IMR-90 (cell line): Measurements from ENCODE around the gene URB1. TPM values are rescaled to one million over a fixed set of nuclear protein-coding genes. Genes with fewer than 3 reads are reported as not detected.
"Not testable (repeated sequence)": the region's sequence is repeated elsewhere in the genome, so short reads cannot be mapped to it uniquely, and the experiment has no call there.

ENCODE experiments used
- ATAC-seq: fragments of 200-7000 bp; cut with Tn5 transposase; 2 replicates; pipeline ENCODE4 v1.9.1; 2020; ENCODE audit warnings: low read depth, mild to moderate bottlenecking, moderate library complexity
- BruUV-seq: library from RNA; stranded (reverse); fragments of 400-500 nt; replicated peaks from 2 replicates; lab custom pipeline; 2021; lab: Mats Ljungman, UMichigan
- CTCF ChIA-PET: fragments of 300-600 bp; formaldehyde crosslinking; extraction: SDS; loops from one replicate; lab custom pipeline; 2021; ENCODE audit warnings: antibody characterized with exemption; lab: Yijun Ruan, JAX
- POLR2A ChIA-PET: fragments of 300-600 bp; sonication (Branson Sonifier 250); formaldehyde crosslinking; loops from one replicate; lab custom pipeline; 2022; ENCODE audit warnings: antibody characterized with exemption; ENCODE audit not compliant: unreplicated experiment; lab: Charles Lee
- DNase-seq: peaks from one replicate; pipeline ENCODE4 v3.0.0; 2013
- H2AFZ ChIP-seq: replicated peaks from 2 replicates; pipeline ENCODE3; 2013; ENCODE audit warnings: low read length, mild to moderate bottlenecking; ENCODE audit not compliant: poor library complexity
- H2AK5ac ChIP-seq: 2 replicates; pipeline ENCODE4 v1.6.1; 2013; ENCODE audit warnings: low read depth, low read length, inconsistent platforms
- H2AK9ac ChIP-seq: replicated peaks from 2 replicates; pipeline ENCODE3; 2013; ENCODE audit warnings: mild to moderate bottlenecking, low read depth, low read length, moderate library complexity; ENCODE audit not compliant: poor library complexity
- H2BK120ac ChIP-seq: 2 replicates; pipeline ENCODE4 v1.6.1; 2013; ENCODE audit warnings: low read depth, low read length, inconsistent platforms
- H2BK15ac ChIP-seq: 3 replicates; pipeline ENCODE4 v1.6.1; 2013; ENCODE audit warnings: low read depth, low read length, inconsistent platforms
- H2BK20ac ChIP-seq: 2 replicates; pipeline ENCODE4 v1.6.1; 2013; ENCODE audit warnings: low read depth, mild to moderate bottlenecking, inconsistent platforms, low read length, moderate library complexity
- H2BK5ac ChIP-seq: 2 replicates; pipeline ENCODE4 v1.6.1; 2013; ENCODE audit warnings: mild to moderate bottlenecking, low read depth, low read length, inconsistent platforms; ENCODE audit not compliant: poor library complexity, severe bottlenecking
- H3K14ac ChIP-seq: replicated peaks from 2 replicates; pipeline ENCODE4 v1.6.1; 2013; ENCODE audit warnings: low read depth, low read length, inconsistent platforms
- H3K18ac ChIP-seq: 2 replicates; pipeline ENCODE4 v1.6.1; 2013; ENCODE audit warnings: low read depth, low read length, control low read depth
- H3K23ac ChIP-seq: 2 replicates; pipeline ENCODE4 v1.6.1; 2013; ENCODE audit warnings: low read depth, low read length, inconsistent platforms
- H3K27ac ChIP-seq: 2 replicates; pipeline ENCODE4 v1.5.1; 2013; ENCODE audit warnings: mild to moderate bottlenecking, control low read depth, low read length; ENCODE audit not compliant: insufficient read depth
- H3K27me3 ChIP-seq: 2 replicates; pipeline ENCODE4 v1.6.1; 2013; ENCODE audit warnings: low read length; ENCODE audit not compliant: control insufficient read depth, insufficient read depth
- H3K36me3 ChIP-seq: 2 replicates; pipeline ENCODE4 v1.6.1; 2013; ENCODE audit warnings: low read length, mixed read lengths; ENCODE audit not compliant: control insufficient read depth, insufficient read depth
- H3K4ac ChIP-seq: 2 replicates; pipeline ENCODE4 v1.6.1; 2013; ENCODE audit warnings: low read depth, low read length, inconsistent platforms
- H3K4me1 ChIP-seq: 2 replicates; pipeline ENCODE4 v1.6.1; 2013; ENCODE audit warnings: low read length, mixed read lengths; ENCODE audit not compliant: control insufficient read depth, insufficient read depth
- H3K4me2 ChIP-seq: 2 replicates; pipeline ENCODE4 v1.6.1; 2013; ENCODE audit warnings: low read depth, mild to moderate bottlenecking, control low read depth, low read length, moderate library complexity
- H3K4me3 ChIP-seq: 2 replicates; pipeline ENCODE4 v1.5.1; 2013; ENCODE audit warnings: low read depth, mild to moderate bottlenecking, control low read depth, low read length, moderate library complexity; ENCODE audit not compliant: insufficient read depth
- H3K56ac ChIP-seq: 2 replicates; pipeline ENCODE4 v1.6.1; 2013; ENCODE audit warnings: low read length, inconsistent platforms; ENCODE audit not compliant: insufficient read depth; ENCODE audit errors: extremely low read depth
- H3K79me1 ChIP-seq, 2 experiments: 2 replicates each; pipeline ENCODE4 v1.6.1; 2013; ENCODE audit warnings: low read length in 2 of 2, inconsistent platforms in 1 of 2, low read depth in 1 of 2
- H3K9ac ChIP-seq: 2 replicates; pipeline ENCODE4 v1.6.1; 2013; ENCODE audit warnings: low read depth, low read length, control low read depth
- H3K9me1 ChIP-seq: 2 replicates; pipeline ENCODE4 v1.6.1; 2013; ENCODE audit warnings: low read length, inconsistent platforms; ENCODE audit not compliant: insufficient read depth
- H3K9me3 ChIP-seq: 2 replicates; pipeline ENCODE4 v1.6.1; 2013; ENCODE audit warnings: low read length; ENCODE audit not compliant: control insufficient read depth, insufficient read depth
- H4K20me1 ChIP-seq: 2 replicates; pipeline ENCODE4 v1.6.1; 2013; ENCODE audit warnings: low read length, inconsistent platforms; ENCODE audit not compliant: insufficient read depth
- H4K5ac ChIP-seq: 2 replicates; pipeline ENCODE4 v1.6.1; 2013; ENCODE audit warnings: mild to moderate bottlenecking, low read depth, low read length, control low read depth
- H4K8ac ChIP-seq, 2 experiments: 2 replicates each; pipeline ENCODE4 v1.6.1; 2013; ENCODE audit warnings: low read depth in 2 of 2, low read length in 2 of 2, control low read depth in 1 of 2, inconsistent platforms in 1 of 2
- H4K91ac ChIP-seq: 2 replicates; pipeline ENCODE4 v1.6.1; 2013; ENCODE audit warnings: low read depth, low read length, inconsistent platforms; ENCODE audit not compliant: insufficient read depth
- BHLHE40 ChIP-seq: fragments of 150-350 bp; IDR thresholded peaks from 2 replicates; pipeline ENCODE4 v1.6.1; 2016; ENCODE audit warnings: mild to moderate bottlenecking, low read depth, low read length
- CEBPB ChIP-seq: IDR thresholded peaks from 2 replicates; pipeline ENCODE4 v1.6.1; 2012; ENCODE audit warnings: low read depth, low read length, improper control_type of control experiment
- MAFK ChIP-seq: IDR thresholded peaks from 2 replicates; pipeline ENCODE4 v1.6.1; 2012; ENCODE audit warnings: low read depth, low read length, improper control_type of control experiment
- MAZ ChIP-seq: IDR thresholded peaks from 2 replicates; pipeline ENCODE4 v1.6.1; 2012; ENCODE audit warnings: low read depth, mild to moderate bottlenecking, low read length, improper control_type of control experiment, moderate library complexity, borderline replicate concordance
- POLR2A ChIP-seq: IDR thresholded peaks from 2 replicates; pipeline ENCODE4 v1.6.1; 2012; ENCODE audit warnings: mild to moderate bottlenecking, low read depth, low read length
- WGBS, 2 experiments: methylation state at CpG; one replicate each; pipeline versions ENCODE4 v1.1.5 to v1.1.7; 2013; ENCODE audit warnings: missing lambda C conversion rate in 2 of 2; ENCODE audit not compliant: insufficient read length in 1 of 2; ENCODE audit errors: extremely low coverage in 2 of 2; 5-methylcytosine and 5-hydroxymethylcytosine counted together
- dilution Hi-C: fragments of 300-500 bp; cut with HindIII; formaldehyde crosslinking; loops from one replicate; pipeline ENCODE4 v1.14.3; 2018; ENCODE audit warnings: low sequenced_read_pairs; ENCODE audit not compliant: unreplicated experiment
- in situ Hi-C: fragments of 300-500 bp; cut with MboI; formaldehyde crosslinking; loops from 3 replicates; pipeline ENCODE4 v1.14.3; 2019; ENCODE audit warnings: low sequenced_read_pairs, inconsistent platforms, mixed read lengths
- intact Hi-C: fragments of 100-400 bp; cut with micrococcal nuclease; formaldehyde crosslinking; loops from 2 replicates; pipeline ENCODE4 v1.10.0; 2022
- polyA plus RNA-seq, 3 experiments: library from polyadenylated mRNA; depleted of rRNA; stranded (reverse); fragments of >200 nt; gene quantifications; 2 replicates each; pipeline ENCODE4 v1.2.3, GENCODE V29; 2012; ENCODE audit warnings: low replicate concordance in 1 of 3
- total RNA-seq: library from RNA; depleted of rRNA; stranded (reverse); fragments of >200 nt; gene quantifications from 2 replicates; pipeline ENCODE4 v1.2.3, GENCODE V29; 2012

The URB1 gene
- total and polyA plus RNA-seq, 2 of the 4 experiments (the other 2 are of a cell fraction) = 9.2 to 12.7 TPM

DNA sequence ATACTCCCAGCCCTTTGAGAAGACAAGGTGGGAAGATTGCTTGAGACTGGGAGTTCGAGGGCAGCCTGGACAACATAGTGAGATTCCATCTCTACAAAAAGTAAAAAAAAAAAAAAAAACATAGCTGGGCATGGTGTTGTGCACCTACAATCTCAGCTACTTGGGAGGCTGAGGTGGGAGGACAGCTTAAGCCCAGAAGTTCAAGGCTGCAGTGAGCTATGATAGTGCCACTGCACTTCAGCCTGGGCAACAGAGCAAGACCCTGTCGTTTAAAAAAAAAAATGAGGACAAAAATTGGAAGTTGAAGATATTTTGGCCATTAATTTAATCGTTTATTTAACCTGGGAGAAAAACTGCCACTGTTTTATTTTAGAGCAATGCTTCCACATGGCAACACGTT, 1.1 kb downstream of the URB1 start:
- peak overlapping the region; percentile 95 for H3K4me2 ChIP-seq
- ChIA-PET CTCF (interaction anchor here (0.6 to 2.1 kb wide), 5 partner anchors 8 to 822 kb away, joined by 3 to 4 read pairs (median 3); no protein-coding TSS in a partner anchor), POLR2A (interaction anchor here (0.6 kb wide), 1 partner anchor 88 kb away, joined by 6 read pairs; no protein-coding TSS in a partner anchor)
- no peak overlapping the region for H3K18ac ChIP-seq
- peaks cover 6% of the 10 kb centered on the region for H3K9me1 ChIP-seq
- no peak overlapping the region for H2BK120ac ChIP-seq
- H4K8ac ChIP-seq = no peak overlapping the region
- no peak overlapping the region for H4K91ac ChIP-seq
- no peak overlapping the region for H3K27ac ChIP-seq
- no peaks in the 10 kb centered on the region for H3K9me3 ChIP-seq
- BruUV-seq = no TSS peak
- H3K9ac ChIP-seq = peak overlapping the region; percentile 83
- peaks cover 5% of the 10 kb centered on the region; the same call in 1 of the 2 replicates for H3K36me3 ChIP-seq
- no peak overlapping the region for H4K5ac ChIP-seq
- H2AFZ ChIP-seq = no peak overlapping the region
- TF ChIP-seq MAZ = no peak
- TF ChIP-seq BHLHE40 = no peak
- TF ChIP-seq POLR2A = no peak
- no peak for TF ChIP-seq MAFK
- no peak for TF ChIP-seq CEBPB
- H3K4me1 ChIP-seq = peaks cover 8% of the 10 kb centered on the region
- in situ Hi-C loops (loop anchor here (25.0 kb wide), 1 partner anchor 346 kb away; the partner anchor contains the start of gene SYNJ1), intact Hi-C loops (no loop called here), dilution Hi-C loops (no loop called here)
- H2AK5ac ChIP-seq = peak overlapping the region; percentile 5
- WGBS, 2 experiments = 100% methylated on average over 1 of the region's 4 CpGs; no CpG with 5 or more reads in 1 of the 2 experiments
- H3K4ac ChIP-seq = no peak overlapping the region
- no peak for DNase-seq
- ATAC-seq = no peak
- H3K23ac ChIP-seq = peak overlapping the region; percentile 95
- no peak overlapping the region for H2BK20ac ChIP-seq
- H3K79me1 ChIP-seq = peaks cover 15 to 56% of the 10 kb centered on the region in 2 experiments; a peak in 3 of 4 replicates
- no peak overlapping the region for H3K56ac ChIP-seq
- H2BK15ac ChIP-seq = no peak overlapping the region
- H3K14ac ChIP-seq = no peak overlapping the region; the same call in 1 of the 2 replicates
- peak overlapping the region; percentile 95; the same call in 1 of the 2 replicates for H3K4me3 ChIP-seq
- H2AK9ac ChIP-seq = no peak overlapping the region
- H4K20me1 ChIP-seq = peaks cover 42% of the 10 kb centered on the region
- no peak overlapping the region for H2BK5ac ChIP-seq
- no peaks in the 10 kb centered on the region for H3K27me3 ChIP-seq

DNA sequence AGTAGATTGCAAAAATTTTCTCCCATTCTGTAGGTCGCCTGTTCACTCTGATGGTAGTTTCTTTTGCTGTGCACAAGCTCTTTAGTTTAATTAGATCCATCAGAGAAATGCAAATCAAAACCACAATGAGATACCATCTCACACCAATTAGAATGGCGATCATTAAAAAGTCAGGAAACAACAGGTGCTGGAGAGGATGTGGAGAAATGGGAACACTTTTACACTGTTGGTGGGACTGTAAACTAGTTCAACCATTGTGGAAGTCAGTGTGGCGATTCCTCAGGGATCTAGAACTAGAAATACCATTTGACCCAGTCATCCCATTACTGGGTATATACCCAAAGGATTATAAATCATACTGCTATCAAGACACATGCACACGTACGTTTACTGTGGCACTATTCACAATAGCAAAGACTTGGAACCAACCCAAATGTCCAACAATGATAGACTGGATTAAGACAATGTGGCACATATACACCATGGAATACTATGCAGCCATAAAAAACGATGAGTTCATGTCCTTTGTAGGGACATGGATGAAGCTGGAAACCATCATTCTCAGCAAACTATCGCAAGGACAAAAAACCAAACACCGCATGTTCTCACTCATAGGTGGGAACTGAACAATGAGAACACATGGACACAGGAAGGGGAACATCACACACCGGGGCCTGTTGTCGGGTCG, 2.1 kb downstream of the URB1 start:
- H4K91ac ChIP-seq, H3K4me3 ChIP-seq, H4K5ac ChIP-seq, H2BK120ac ChIP-seq, H2AFZ ChIP-seq, ATAC-seq, H3K27ac ChIP-seq, DNase-seq, H3K36me3 ChIP-seq, H3K9ac ChIP-seq, H3K4me2 ChIP-seq, intact Hi-C loops, H3K18ac ChIP-seq, H3K56ac ChIP-seq, H3K14ac ChIP-seq, H2BK5ac ChIP-seq, H3K23ac ChIP-seq, H2BK20ac ChIP-seq, POLR2A ChIA-PET, H3K9me3 ChIP-seq, H3K4ac ChIP-seq, H2AK9ac ChIP-seq, H2BK15ac ChIP-seq, H4K8ac ChIP-seq, BruUV-seq, dilution Hi-C loops, H2AK5ac ChIP-seq, H3K27me3 ChIP-seq: not testable (repeated sequence)
- in situ Hi-C loops = loop anchor here (25.0 kb wide), 1 partner anchor 347 kb away; the partner anchor contains the start of gene SYNJ1
- Histone ChIP-seq H3K4me1 (peaks cover 10% of the 10 kb centered on the region), H3K79me1 (peaks cover 21 to 66% of the 10 kb centered on the region in 2 experiments; a peak in 3 of 4 replicates), H3K9me1 (peaks cover 10% of the 10 kb centered on the region), H4K20me1 (peaks cover 51% of the 10 kb centered on the region)
- WGBS, 2 experiments = no CpG with 5 or more reads among the region's 11 CpGs
- CTCF ChIA-PET = interaction anchor here (2.1 kb wide), 1 partner anchor 13 kb away, joined by 4 read pairs; no protein-coding TSS in a partner anchor
